IMR-90 (cell line): Measurements from ENCODE around the gene SLC25A21. TPM values are rescaled to one million over a fixed set of nuclear protein-coding genes. Genes with fewer than 3 reads are reported as not detected.

Source experiments
- ATAC-seq: fragments of 200-7000 bp; cut with Tn5 transposase; 2 replicates; pipeline ENCODE4 v1.9.1; 2020; ENCODE audit warnings: low read depth, mild to moderate bottlenecking, moderate library complexity
- BruUV-seq: library from RNA; stranded (reverse); fragments of 400-500 nt; replicated peaks from 2 replicates; lab custom pipeline; 2021; lab: Mats Ljungman, UMichigan
- CTCF ChIA-PET: fragments of 300-600 bp; formaldehyde crosslinking; extraction: SDS; loops from one replicate; lab custom pipeline; 2021; ENCODE audit warnings: antibody characterized with exemption; lab: Yijun Ruan, JAX
- POLR2A ChIA-PET: fragments of 300-600 bp; sonication (Branson Sonifier 250); formaldehyde crosslinking; loops from one replicate; lab custom pipeline; 2022; ENCODE audit warnings: antibody characterized with exemption; ENCODE audit not compliant: unreplicated experiment; lab: Charles Lee
- DNase-seq: peaks from one replicate; pipeline ENCODE4 v3.0.0; 2013
- H2AFZ ChIP-seq: replicated peaks from 2 replicates; pipeline ENCODE3; 2013; ENCODE audit warnings: low read length, mild to moderate bottlenecking; ENCODE audit not compliant: poor library complexity
- H2AK5ac ChIP-seq: 2 replicates; pipeline ENCODE4 v1.6.1; 2013; ENCODE audit warnings: low read depth, low read length, inconsistent platforms
- H2AK9ac ChIP-seq: replicated peaks from 2 replicates; pipeline ENCODE3; 2013; ENCODE audit warnings: mild to moderate bottlenecking, low read depth, low read length, moderate library complexity; ENCODE audit not compliant: poor library complexity
- H2BK120ac ChIP-seq: 2 replicates; pipeline ENCODE4 v1.6.1; 2013; ENCODE audit warnings: low read depth, low read length, inconsistent platforms
- H2BK15ac ChIP-seq: 3 replicates; pipeline ENCODE4 v1.6.1; 2013; ENCODE audit warnings: low read depth, low read length, inconsistent platforms
- H2BK20ac ChIP-seq: 2 replicates; pipeline ENCODE4 v1.6.1; 2013; ENCODE audit warnings: low read depth, mild to moderate bottlenecking, inconsistent platforms, low read length, moderate library complexity
- H2BK5ac ChIP-seq: 2 replicates; pipeline ENCODE4 v1.6.1; 2013; ENCODE audit warnings: mild to moderate bottlenecking, low read depth, low read length, inconsistent platforms; ENCODE audit not compliant: poor library complexity, severe bottlenecking
- H3K14ac ChIP-seq: replicated peaks from 2 replicates; pipeline ENCODE4 v1.6.1; 2013; ENCODE audit warnings: low read depth, low read length, inconsistent platforms
- H3K18ac ChIP-seq: 2 replicates; pipeline ENCODE4 v1.6.1; 2013; ENCODE audit warnings: low read depth, low read length, control low read depth
- H3K23ac ChIP-seq: 2 replicates; pipeline ENCODE4 v1.6.1; 2013; ENCODE audit warnings: low read depth, low read length, inconsistent platforms
- H3K27ac ChIP-seq: 2 replicates; pipeline ENCODE4 v1.5.1; 2013; ENCODE audit warnings: mild to moderate bottlenecking, control low read depth, low read length; ENCODE audit not compliant: insufficient read depth
- H3K27me3 ChIP-seq: 2 replicates; pipeline ENCODE4 v1.6.1; 2013; ENCODE audit warnings: low read length; ENCODE audit not compliant: control insufficient read depth, insufficient read depth
- H3K36me3 ChIP-seq: 2 replicates; pipeline ENCODE4 v1.6.1; 2013; ENCODE audit warnings: low read length, mixed read lengths; ENCODE audit not compliant: control insufficient read depth, insufficient read depth
- H3K4ac ChIP-seq: 2 replicates; pipeline ENCODE4 v1.6.1; 2013; ENCODE audit warnings: low read depth, low read length, inconsistent platforms
- H3K4me1 ChIP-seq: 2 replicates; pipeline ENCODE4 v1.6.1; 2013; ENCODE audit warnings: low read length, mixed read lengths; ENCODE audit not compliant: control insufficient read depth, insufficient read depth
- H3K4me2 ChIP-seq: 2 replicates; pipeline ENCODE4 v1.6.1; 2013; ENCODE audit warnings: low read depth, mild to moderate bottlenecking, control low read depth, low read length, moderate library complexity
- H3K4me3 ChIP-seq: 2 replicates; pipeline ENCODE4 v1.5.1; 2013; ENCODE audit warnings: low read depth, mild to moderate bottlenecking, control low read depth, low read length, moderate library complexity; ENCODE audit not compliant: insufficient read depth
- H3K56ac ChIP-seq: 2 replicates; pipeline ENCODE4 v1.6.1; 2013; ENCODE audit warnings: low read length, inconsistent platforms; ENCODE audit not compliant: insufficient read depth; ENCODE audit errors: extremely low read depth
- H3K79me1 ChIP-seq, 2 experiments: 2 replicates each; pipeline ENCODE4 v1.6.1; 2013; ENCODE audit warnings: low read length in 2 of 2, inconsistent platforms in 1 of 2, low read depth in 1 of 2
- H3K9ac ChIP-seq: 2 replicates; pipeline ENCODE4 v1.6.1; 2013; ENCODE audit warnings: low read depth, low read length, control low read depth
- H3K9me1 ChIP-seq: 2 replicates; pipeline ENCODE4 v1.6.1; 2013; ENCODE audit warnings: low read length, inconsistent platforms; ENCODE audit not compliant: insufficient read depth
- H3K9me3 ChIP-seq: 2 replicates; pipeline ENCODE4 v1.6.1; 2013; ENCODE audit warnings: low read length; ENCODE audit not compliant: control insufficient read depth, insufficient read depth
- H4K20me1 ChIP-seq: 2 replicates; pipeline ENCODE4 v1.6.1; 2013; ENCODE audit warnings: low read length, inconsistent platforms; ENCODE audit not compliant: insufficient read depth
- H4K5ac ChIP-seq: 2 replicates; pipeline ENCODE4 v1.6.1; 2013; ENCODE audit warnings: mild to moderate bottlenecking, low read depth, low read length, control low read depth
- H4K8ac ChIP-seq, 2 experiments: 2 replicates each; pipeline ENCODE4 v1.6.1; 2013; ENCODE audit warnings: low read depth in 2 of 2, low read length in 2 of 2, control low read depth in 1 of 2, inconsistent platforms in 1 of 2
- H4K91ac ChIP-seq: 2 replicates; pipeline ENCODE4 v1.6.1; 2013; ENCODE audit warnings: low read depth, low read length, inconsistent platforms; ENCODE audit not compliant: insufficient read depth
- BHLHE40 ChIP-seq: fragments of 150-350 bp; IDR thresholded peaks from 2 replicates; pipeline ENCODE4 v1.6.1; 2016; ENCODE audit warnings: mild to moderate bottlenecking, low read depth, low read length
- CEBPB ChIP-seq: IDR thresholded peaks from 2 replicates; pipeline ENCODE4 v1.6.1; 2012; ENCODE audit warnings: low read depth, low read length, improper control_type of control experiment
- CHD1 ChIP-seq: IDR thresholded peaks from 2 replicates; pipeline ENCODE4 v1.6.1; 2012; ENCODE audit warnings: low read depth, low read length, improper control_type of control experiment
- CTCF ChIP-seq: conservative IDR thresholded peaks from 2 replicates; pipeline ENCODE4 v1.5.1; 2012; ENCODE audit warnings: mild to moderate bottlenecking, low read depth, low read length, improper control_type of control experiment
- ELK1 ChIP-seq: fragments of 150-350 bp; IDR thresholded peaks from 2 replicates; pipeline ENCODE4 v1.6.1; 2016; ENCODE audit warnings: low read depth, mild to moderate bottlenecking, low read length, moderate library complexity, borderline replicate concordance
- FOS ChIP-seq: fragments of 150-350 bp; IDR thresholded peaks from 2 replicates; pipeline ENCODE4 v1.6.1; 2016; ENCODE audit warnings: low read depth, low read length
- MAFK ChIP-seq: IDR thresholded peaks from 2 replicates; pipeline ENCODE4 v1.6.1; 2012; ENCODE audit warnings: low read depth, low read length, improper control_type of control experiment
- MAZ ChIP-seq: IDR thresholded peaks from 2 replicates; pipeline ENCODE4 v1.6.1; 2012; ENCODE audit warnings: low read depth, mild to moderate bottlenecking, low read length, improper control_type of control experiment, moderate library complexity, borderline replicate concordance
- MXI1 ChIP-seq: IDR thresholded peaks from 2 replicates; pipeline ENCODE4 v1.6.1; 2012; ENCODE audit warnings: low read depth, mild to moderate bottlenecking, low read length, moderate library complexity, borderline replicate concordance
- NFE2L2 ChIP-seq: fragments of 150-350 bp; IDR thresholded peaks from 2 replicates; pipeline ENCODE4 v1.6.1; 2016; ENCODE audit warnings: low read depth, mild to moderate bottlenecking, low read length
- POLR2A ChIP-seq: IDR thresholded peaks from 2 replicates; pipeline ENCODE4 v1.6.1; 2012; ENCODE audit warnings: mild to moderate bottlenecking, low read depth, low read length
- RAD21 ChIP-seq: IDR thresholded peaks from 2 replicates; pipeline ENCODE4 v1.6.1; 2012; ENCODE audit warnings: low read length, improper control_type of control experiment
- RCOR1 ChIP-seq: IDR thresholded peaks from 2 replicates; pipeline ENCODE4 v1.6.1; 2012; ENCODE audit warnings: mild to moderate bottlenecking, low read length, improper control_type of control experiment; ENCODE audit not compliant: insufficient replicate concordance
- RFX5 ChIP-seq: IDR thresholded peaks from 2 replicates; pipeline ENCODE4 v1.8.0; 2012; ENCODE audit warnings: low read depth, mild to moderate bottlenecking, low read length, moderate library complexity
- SMC3 ChIP-seq: fragments of 150-350 bp; IDR thresholded peaks from 2 replicates; pipeline ENCODE4 v1.6.1; 2016; ENCODE audit warnings: low read depth, mild to moderate bottlenecking, antibody characterized with exemption, low read length, moderate library complexity
- USF2 ChIP-seq: fragments of 150-350 bp; IDR thresholded peaks from 2 replicates; pipeline ENCODE4 v1.6.1; 2017; ENCODE audit warnings: mild to moderate bottlenecking, antibody characterized with exemption, low read length, low read depth
- WGBS, 2 experiments: methylation state at CpG; one replicate each; pipeline versions ENCODE4 v1.1.5 to v1.1.7; 2013; ENCODE audit warnings: missing lambda C conversion rate in 2 of 2; ENCODE audit not compliant: insufficient read length in 1 of 2; ENCODE audit errors: extremely low coverage in 2 of 2; 5-methylcytosine and 5-hydroxymethylcytosine counted together
- dilution Hi-C: fragments of 300-500 bp; cut with HindIII; formaldehyde crosslinking; loops from one replicate; pipeline ENCODE4 v1.14.3; 2018; ENCODE audit warnings: low sequenced_read_pairs; ENCODE audit not compliant: unreplicated experiment
- in situ Hi-C: fragments of 300-500 bp; cut with MboI; formaldehyde crosslinking; loops from 3 replicates; pipeline ENCODE4 v1.14.3; 2019; ENCODE audit warnings: low sequenced_read_pairs, inconsistent platforms, mixed read lengths
- intact Hi-C: fragments of 100-400 bp; cut with micrococcal nuclease; formaldehyde crosslinking; loops from 2 replicates; pipeline ENCODE4 v1.10.0; 2022
- polyA plus RNA-seq, 3 experiments: library from polyadenylated mRNA; depleted of rRNA; stranded (reverse); fragments of >200 nt; gene quantifications; 2 replicates each; pipeline ENCODE4 v1.2.3, GENCODE V29; 2012; ENCODE audit warnings: low replicate concordance in 1 of 3
- total RNA-seq: library from RNA; depleted of rRNA; stranded (reverse); fragments of >200 nt; gene quantifications from 2 replicates; pipeline ENCODE4 v1.2.3, GENCODE V29; 2012

Gene SLC25A21
- total and polyA plus RNA-seq, 2 of the 4 experiments (the other 2 are of a cell fraction), result 0.62 to 0.90 TPM

- Histone ChIP-seq H3K18ac (no peak overlapping the region), H2BK15ac (no peak overlapping the region), H3K56ac (no peak overlapping the region), H4K8ac (no peak overlapping the region), H3K27ac (no peak overlapping the region), H3K4me1 (peaks cover 2% of the 10 kb centered on the region; the same call in 1 of the 2 replicates), H3K23ac (no peak overlapping the region), H2BK120ac (no peak overlapping the region), H3K9me1 (no peaks in the 10 kb centered on the region), H2BK20ac (no peak overlapping the region), H3K9me3 (no peaks in the 10 kb centered on the region), H3K4ac (no peak overlapping the region), H3K27me3 (no peaks in the 10 kb centered on the region), H2AK5ac (no peak overlapping the region), H3K9ac (no peak overlapping the region), H3K14ac (no peak overlapping the region), H3K4me2 (no peak overlapping the region; the same call in 1 of the 2 replicates), H3K79me1 (no peaks in the 10 kb centered on the region), H2AK9ac (no peak overlapping the region), H2AFZ (no peak overlapping the region), H3K36me3 (no peaks in the 10 kb centered on the region), H3K4me3 (no peak overlapping the region), H4K91ac (no peak overlapping the region), H4K20me1 (no peaks in the 10 kb centered on the region), H4K5ac (no peak overlapping the region), H2BK5ac (no peak overlapping the region)
- peak; percentile 87 for ATAC-seq
- TF ChIP-seq SMC3 (no peak), CEBPB (peak; percentile 44; the same call in 1 of the 2 replicates), POLR2A (no peak), USF2 (no peak), RCOR1 (no peak), NFE2L2 (no peak), CHD1 (no peak), CTCF (no peak), BHLHE40 (peak; percentile 66), RFX5 (no peak), FOS (peak; percentile 63), MAZ (no peak), MXI1 (0 out of 2 replicates have a peak, but pooled peaks have one; percentile 28), ELK1 (no peak), RAD21 (no peak), MAFK (0 out of 2 replicates have a peak, but pooled peaks have one; percentile 7)
- ChIA-PET POLR2A (no interaction called here), CTCF (interaction anchor here (0.6 kb wide), 1 partner anchor 108 kb away, joined by 3 read pairs; no protein-coding TSS in a partner anchor)
- no TSS peak for BruUV-seq
- intact Hi-C loops, result loop anchor here (2.0 kb wide), 2 partner anchors 27 to 177 kb away; no protein-coding TSS in a partner anchor
- no CpG with 5 or more reads among the region's 3 CpGs for WGBS, 2 experiments
- DNase-seq, result peak; percentile 85
- in situ Hi-C loops, result no loop called here
- dilution Hi-C loops, result no loop called here
These were observed 50.1 kb downstream of the SLC25A21 start for GRCh38 chr14:37122288-37122687.
